HG03280 (cell line): ENCODE data around the gene ORAI3.

Experiments used
- ATAC-seq: cut with Tn5 transposase; IDR thresholded peaks from one replicate; pipeline ENCODE4 v1.9.1; 2021; ENCODE audit warnings: mild to moderate bottlenecking, moderate library complexity; ENCODE audit not compliant: unreplicated experiment

Gene ORAI3

GRCh38 chr16:30946671-30947540, 2.0 kb upstream of the ORAI3 start:
- no peak for ATAC-seq

- ATAC-seq = no peak
Observed at GRCh38 chr16:30947541-30947858, 1.4 kb upstream of the ORAI3 start.

DNA sequence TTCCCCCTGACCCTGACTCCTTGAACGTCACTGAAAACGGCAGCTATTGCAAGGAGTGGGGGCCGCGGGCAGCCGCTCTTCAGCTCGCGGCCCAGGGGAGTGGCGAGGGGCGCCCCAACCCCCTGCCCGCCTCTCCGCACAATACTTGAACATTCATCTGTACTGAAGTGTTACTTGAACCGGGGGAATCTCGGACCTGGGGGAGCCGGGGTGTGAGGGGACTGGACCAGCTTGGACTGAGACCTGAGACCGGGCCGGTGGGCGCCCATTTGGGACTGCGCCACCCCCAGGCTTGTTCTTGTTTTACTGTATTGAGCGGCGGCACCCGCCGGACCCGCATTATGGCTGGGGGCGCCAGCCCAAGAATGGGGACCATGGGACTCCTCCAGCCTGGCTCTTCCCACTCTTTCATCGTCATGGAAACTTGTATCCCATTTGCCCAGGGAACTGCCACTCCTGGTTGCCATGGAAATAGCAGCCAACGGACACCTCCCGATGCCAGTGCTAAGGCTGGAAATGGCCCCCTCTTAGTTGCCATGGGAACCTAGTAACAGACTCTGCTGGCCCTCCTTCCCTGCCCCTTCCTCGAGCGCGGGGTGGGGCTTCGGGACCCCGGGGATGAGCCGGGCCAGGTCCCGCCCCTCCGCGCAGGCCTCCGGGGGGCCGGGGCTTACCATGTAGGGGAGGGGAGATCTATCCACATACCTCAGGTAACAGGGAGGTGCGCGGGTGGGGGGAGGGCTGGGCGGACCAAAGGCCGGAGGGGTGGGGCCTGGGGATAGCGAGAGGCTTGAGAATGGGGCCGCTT, 805 bp upstream of the ORAI3 start:
- no peak for ATAC-seq

DNA sequence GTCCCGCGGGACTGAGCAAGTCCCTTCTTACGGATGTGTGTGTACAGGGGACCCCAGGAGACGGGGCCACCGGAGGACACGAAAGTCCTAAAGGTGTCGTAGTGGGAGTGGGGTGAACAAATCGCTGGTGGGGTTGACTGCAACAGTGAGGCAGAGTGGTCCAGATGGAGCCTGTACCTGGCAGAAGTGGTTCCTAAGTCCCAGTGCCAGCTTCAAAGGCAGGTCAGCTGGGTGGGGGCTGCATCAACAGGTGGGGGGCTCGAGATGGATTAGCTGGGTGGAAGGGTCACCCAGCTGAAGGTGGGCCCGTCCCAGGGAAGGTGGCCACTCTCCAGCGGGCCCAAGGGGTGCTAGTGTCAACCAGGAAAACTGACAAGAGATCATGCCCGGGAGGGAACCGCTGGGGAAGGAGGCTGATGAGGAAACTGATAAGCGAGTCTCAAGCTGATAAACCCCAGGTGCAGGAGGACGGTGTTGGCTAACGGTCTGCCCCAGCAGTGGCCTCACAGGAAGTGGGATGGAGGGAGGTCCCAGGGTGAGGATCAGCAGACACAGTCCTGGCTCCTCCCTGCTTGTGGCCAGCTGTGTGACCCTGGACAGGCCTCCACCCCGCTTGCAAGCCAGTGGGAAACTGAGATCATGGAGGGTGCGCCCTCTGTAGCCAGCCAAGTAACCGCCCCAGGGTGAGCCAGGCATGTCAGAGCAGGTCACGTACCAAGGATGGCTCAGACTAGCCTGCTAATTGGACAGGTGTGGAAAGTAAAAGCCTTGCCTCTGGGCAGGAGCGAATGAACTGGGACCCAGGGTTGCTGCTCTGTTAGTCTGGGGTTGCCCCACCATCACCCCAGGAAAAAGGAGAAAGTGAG, 1.0 kb downstream of the ORAI3 start:
- peak; percentile 40 for ATAC-seq

DNA sequence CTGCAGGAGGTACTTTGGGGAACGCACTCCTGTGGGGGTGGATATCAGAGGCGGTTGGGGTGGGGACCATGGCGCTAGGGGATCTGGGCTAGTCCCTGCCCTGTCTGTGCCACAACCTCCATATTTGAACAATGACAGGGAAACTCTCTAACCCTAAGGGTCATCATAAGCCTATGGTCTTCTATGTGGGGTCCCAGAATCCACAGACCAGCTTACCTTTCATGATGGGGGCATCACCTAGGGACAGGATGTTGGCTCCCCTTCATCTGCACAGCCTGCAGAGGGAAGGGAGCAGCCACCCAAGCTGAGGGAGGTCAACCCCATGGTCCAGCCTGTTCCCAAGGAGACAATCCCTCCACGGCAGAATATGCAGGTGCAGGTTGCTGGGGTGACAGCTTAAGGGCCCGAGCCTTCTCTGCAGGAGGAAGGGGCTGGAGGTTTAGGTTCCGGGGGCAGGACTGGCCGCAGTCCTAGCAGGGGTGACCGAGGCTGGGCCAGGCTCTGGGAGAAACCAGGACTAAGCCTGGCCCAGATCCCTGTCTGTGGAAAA, 1.7 kb downstream of the ORAI3 start:
- ATAC-seq = no peak

GRCh38 chr16:30951193-30951592, 2.3 kb downstream of the ORAI3 start:
- ATAC-seq = no peak

DNA sequence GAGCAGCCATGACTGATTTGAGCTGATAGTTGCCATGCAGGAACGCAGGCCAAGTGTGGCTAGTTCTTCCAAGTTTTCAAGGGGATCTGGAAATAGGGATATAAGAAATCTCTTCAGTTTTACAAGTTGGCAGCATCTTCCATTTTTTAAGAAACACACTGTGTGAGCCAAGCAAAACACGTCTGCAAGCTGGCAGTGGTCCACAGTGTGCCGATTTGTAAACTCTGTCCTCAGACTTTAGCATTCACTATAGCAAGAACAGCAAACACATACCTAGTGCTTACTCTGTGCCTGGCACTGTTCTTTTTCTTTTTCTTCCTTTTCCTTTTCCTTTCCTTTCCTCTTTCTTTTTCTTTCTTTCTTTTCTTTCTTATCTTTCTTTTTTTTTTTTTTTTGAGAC, 2.9 kb downstream of the ORAI3 start:
- ATAC-seq = no peak

DNA sequence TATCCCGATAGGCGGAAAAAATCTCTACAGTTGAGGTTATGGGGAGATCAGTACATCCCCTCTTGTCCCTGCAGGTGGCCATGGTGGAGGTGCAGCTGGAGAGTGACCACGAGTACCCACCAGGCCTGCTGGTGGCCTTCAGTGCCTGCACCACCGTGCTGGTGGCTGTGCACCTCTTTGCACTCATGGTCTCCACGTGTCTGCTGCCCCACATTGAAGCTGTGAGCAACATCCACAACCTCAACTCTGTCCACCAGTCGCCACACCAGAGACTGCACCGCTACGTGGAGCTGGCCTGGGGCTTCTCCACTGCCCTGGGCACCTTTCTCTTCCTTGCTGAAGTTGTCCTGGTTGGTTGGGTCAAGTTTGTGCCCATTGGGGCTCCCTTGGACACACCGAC, 4.2 kb downstream of the ORAI3 start:
- no peak for ATAC-seq

DNA sequence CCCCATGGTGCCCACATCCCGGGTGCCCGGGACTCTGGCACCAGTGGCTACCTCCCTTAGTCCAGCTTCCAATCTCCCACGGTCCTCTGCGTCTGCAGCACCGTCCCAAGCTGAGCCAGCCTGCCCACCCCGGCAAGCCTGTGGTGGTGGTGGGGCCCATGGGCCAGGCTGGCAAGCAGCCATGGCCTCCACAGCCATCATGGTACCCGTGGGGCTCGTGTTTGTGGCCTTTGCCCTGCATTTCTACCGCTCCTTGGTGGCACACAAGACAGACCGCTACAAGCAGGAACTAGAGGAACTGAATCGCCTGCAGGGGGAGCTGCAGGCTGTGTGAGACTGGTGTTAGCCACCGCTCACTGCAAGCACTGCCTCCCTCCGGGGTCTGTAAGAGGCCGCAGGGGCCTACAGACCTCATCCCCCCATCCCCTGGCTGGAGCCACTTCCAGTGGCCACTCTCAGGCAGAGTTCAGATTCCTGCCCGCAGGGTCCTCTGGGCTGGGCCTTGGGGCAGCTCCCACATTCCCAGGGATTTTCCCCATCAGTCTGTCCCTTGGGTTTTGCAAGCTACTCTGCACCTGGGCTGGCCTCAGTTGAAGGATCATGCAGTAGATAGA, 4.8 kb downstream of the ORAI3 start:
- ATAC-seq = no peak

DNA sequence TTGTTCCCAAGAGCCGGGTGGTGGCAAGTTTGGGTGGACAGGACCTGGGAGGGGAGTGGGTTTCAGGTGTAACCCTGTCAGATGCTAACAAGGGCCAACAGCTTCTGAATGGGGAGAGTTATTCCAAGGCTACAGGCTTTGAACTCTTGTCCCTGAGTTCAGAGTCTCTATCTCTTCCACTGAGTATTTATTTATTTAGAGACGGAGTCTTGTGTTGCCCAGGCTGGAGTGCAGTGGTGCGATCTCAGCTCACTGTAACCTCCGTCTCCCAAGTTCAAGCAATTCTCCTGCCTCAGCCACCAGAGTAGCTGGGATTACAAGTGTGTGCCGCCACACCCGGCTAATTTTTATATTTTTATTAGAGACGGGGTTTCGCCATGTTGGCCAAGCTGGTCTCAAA, 6.1 kb downstream of the ORAI3 start:
- no peak for ATAC-seq

DNA sequence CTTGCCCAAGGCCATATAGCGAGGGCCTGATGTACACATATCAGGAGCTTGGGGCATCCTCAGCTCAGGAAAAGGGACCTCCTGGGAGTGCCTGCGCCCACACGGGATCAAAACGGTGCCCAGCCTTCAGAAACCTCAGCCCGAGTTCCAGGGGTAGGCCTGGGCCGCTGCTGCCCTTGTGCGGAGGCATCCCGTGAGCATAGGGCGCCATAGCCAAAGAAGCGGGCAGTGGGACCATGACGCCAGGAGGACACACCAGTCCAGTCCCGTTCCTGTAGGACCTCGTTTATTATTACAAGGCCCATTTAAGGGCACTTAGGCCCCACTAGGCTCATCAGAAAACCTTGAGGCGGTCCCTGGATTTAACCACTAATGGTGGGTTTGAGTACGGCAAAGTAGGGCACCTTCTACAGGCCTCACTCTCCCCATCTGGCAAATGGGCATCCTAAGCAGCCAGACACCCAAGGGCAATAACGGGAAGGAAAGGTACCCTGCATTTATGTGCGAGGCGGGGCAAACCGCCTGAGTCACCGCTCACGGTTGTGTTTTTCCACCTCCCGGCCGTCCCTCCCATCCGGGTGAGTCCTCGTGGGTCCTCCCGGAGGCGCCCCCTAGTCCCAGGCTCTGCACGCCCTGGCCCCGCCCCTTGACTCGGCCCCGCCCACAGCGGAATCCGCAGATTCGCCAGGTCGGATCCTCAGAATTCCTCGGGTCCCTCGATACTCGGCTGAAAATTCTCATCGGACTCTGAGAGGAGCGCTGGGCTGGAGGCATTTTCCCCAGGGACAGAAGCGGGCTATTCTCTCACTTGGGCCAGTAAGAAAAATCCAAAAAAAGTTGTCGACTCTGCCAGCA, 8.0 kb downstream of the ORAI3 start:
- ATAC-seq = peak; percentile 39

DNA sequence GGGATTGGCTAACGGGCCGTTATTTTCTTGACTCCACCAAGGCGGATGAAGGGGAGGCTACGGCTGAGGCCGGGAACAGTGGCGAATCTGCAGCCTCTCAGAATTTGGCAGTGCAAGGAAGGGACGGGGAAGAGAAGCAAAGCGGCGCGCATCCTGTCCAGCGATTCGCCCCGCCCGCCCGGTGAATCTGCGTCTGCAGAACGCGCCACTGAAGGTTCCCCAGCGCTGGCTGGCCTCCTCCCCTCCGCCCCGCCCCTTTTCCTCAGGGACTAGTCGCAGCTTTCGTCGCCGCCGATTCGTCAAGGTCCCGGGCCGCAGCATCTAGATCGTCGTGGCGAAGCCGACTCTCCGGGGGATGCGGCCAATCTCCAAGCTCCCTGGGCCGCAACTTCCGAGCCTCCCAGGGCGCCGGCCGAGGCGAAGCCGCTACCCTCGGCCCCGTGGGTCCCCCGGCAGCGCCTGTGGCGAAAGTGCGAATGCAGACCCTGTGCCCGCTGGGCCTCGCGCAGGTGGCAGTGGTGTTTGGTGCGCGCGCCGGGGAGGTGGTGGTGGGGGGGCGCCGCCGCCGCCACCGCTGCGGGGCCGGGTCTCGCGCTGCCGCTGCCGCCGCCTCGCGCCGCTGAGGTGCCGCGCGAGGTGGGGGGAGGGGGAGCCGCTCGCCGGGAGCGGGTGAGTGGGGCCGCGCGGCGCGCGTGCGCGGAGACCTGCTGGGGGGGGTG, 8.7 kb downstream of the ORAI3 start, which contains the start of gene SETD1A:
Gene SETD1A (plus strand): TSS at position 299 of the 719 bp plus-strand sequence. CDS start 978 bp downstream, outside the sequence.
- ATAC-seq = peak; percentile 71

- peak; percentile 28 for ATAC-seq
Observed at GRCh38 chr16:30958175-30959079, 9.6 kb downstream of the ORAI3 start.

- ATAC-seq = no peak
Observed at GRCh38 chr16:30961384-30961783, 12.5 kb downstream of the ORAI3 start.

- no peak for ATAC-seq
Observed at GRCh38 chr16:30963925-30964511, 15.2 kb downstream of the ORAI3 start.

- ATAC-seq = no peak
Observed at GRCh38 chr16:30964574-30965226, 15.8 kb downstream of the ORAI3 start.

DNA sequence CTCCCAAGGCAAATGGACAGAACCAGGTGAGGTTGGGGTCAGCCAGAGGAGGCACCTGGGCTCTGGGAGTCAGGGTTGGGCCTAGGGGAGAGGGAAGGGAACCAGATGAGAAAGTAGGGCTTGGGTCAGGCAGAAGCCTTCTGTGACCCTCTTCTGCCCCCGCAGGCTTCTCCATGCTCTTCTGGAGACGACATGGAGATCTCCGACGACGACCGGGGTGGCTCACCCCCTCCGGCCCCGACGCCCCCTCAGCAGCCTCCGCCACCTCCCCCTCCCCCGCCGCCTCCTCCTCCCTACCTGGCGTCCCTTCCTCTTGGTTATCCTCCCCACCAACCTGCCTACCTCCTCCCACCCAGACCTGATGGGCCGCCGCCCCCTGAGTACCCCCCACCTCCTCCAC, 16.6 kb downstream of the ORAI3 start:
- ATAC-seq = no peak
